Non-pigmented ciliary epithelial cell (primary cell): Measurements from ENCODE around the gene SLC30A5.

Experiments
- DNase-seq: peaks from one replicate; pipeline ENCODE4 v3.0.0-alpha.2; 2010; ENCODE audit warnings: low read depth

SLC30A5 gene

DNA sequence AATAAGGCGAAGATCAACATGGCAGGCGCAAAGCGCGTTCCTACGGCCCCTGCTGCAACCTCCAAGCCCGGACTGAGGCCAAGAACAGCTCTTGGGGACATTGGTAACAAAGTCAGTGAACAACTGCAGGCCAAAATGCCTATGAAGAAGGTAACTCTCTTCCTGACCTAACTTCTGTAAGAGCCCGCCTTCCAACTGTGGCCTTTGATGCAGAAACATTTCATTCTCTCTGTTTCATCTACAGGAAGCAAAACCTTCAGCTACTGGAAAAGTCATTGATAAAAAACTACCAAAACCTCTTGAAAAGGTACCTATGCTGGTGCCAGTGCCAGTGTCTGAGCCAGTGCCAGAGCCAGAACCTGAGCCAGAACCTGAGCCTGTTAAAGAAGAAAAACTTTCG lies 74.1 kb downstream of the SLC30A5 start:
- DNase-seq, result no peak

DNA sequence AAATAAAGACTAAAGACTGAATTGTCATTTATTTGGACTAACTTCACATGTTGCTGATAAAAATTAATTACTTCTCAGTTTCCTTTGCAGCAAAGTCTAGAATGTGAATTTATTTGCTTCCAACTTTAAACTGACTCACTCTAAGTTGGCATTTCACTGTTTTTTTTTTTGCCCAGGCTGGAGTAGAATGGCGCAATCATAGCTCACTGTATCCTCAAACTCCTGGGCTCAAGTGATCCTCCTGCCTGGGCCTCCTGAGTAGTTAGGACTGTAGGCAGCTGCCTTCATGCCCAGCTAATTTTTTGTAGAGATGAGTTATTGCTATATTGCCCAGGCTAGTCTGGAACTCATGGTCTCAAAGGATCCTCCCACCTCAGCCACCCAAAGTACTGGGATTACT lies 76.7 kb downstream of the SLC30A5 start:
- no peak for DNase-seq

DNA sequence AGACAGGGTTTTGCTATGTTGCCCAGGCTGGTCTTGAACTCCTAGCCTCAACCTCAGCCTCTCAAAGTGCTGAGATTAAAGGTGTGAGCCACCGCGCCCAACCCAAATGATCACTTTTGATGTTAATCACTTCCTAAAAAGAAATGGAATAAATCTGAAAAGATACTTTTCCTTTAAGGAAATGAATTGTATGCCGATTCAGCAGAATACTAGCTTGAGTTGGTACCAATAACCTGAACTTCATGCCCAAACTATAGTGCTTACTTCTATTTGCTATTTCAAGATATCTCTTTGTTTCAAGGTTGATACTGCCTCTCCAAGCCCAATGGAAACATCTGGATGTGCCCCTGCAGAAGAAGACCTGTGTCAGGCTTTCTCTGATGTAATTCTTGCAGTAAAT lies 77.2 kb downstream of the SLC30A5 start:
- DNase-seq, result no peak
